MG63 (cell line): ENCODE measurements around the gene NPIPB9. TPM values are rescaled to one million over a fixed set of nuclear protein-coding genes. Genes with fewer than 3 reads are reported as not detected.
"Not testable (repeated sequence)": the region's sequence is repeated elsewhere in the genome, so short reads cannot be mapped to it uniquely, and the experiment has no call there.

Experiments used
- DNase-seq: peaks from one replicate; pipeline ENCODE4 v3.0.0-alpha.2; 2020
- H3K27me3 ChIP-seq: fragments of 250-450 bp; sonication (Bioruptor Pico); 2 replicates; pipeline ENCODE4 v1.5.1; 2020; ENCODE audit warnings: mild to moderate bottlenecking, moderate library complexity
- H3K36me3 ChIP-seq: fragments of 250-450 bp; sonication (Bioruptor Pico); 2 replicates; pipeline ENCODE4 v1.5.1; 2020; ENCODE audit warnings: mild to moderate bottlenecking, moderate library complexity
- H3K4me3 ChIP-seq: fragments of 250-450 bp; sonication (Bioruptor Pico); 2 replicates; pipeline ENCODE4 v1.5.1; 2020; ENCODE audit warnings: mild to moderate bottlenecking, moderate library complexity
- H3K9me3 ChIP-seq: fragments of 250-450 bp; sonication (Bioruptor Pico); 2 replicates; pipeline ENCODE4 v1.5.1; 2020; ENCODE audit warnings: mild to moderate bottlenecking, moderate library complexity
- total RNA-seq: library from RNA; depleted of rRNA; stranded (reverse); fragments of >200 nt; shearing (Covaris generic); gene quantifications from 2 replicates; pipeline ENCODE4 v1.2.3, GENCODE V29; 2014; ENCODE audit warnings: low replicate concordance; rRNA removed

NPIPB9 gene
- total RNA-seq, result 0.46 TPM in 1 of 2 replicates, not detected in the other

GRCh38 chr16:28751487-28751886 is at the start of gene NPIPB9:
NPIPB9 (plus strand) TSS chr16:28751787.
- H3K4me3 ChIP-seq, H3K36me3 ChIP-seq, DNase-seq, H3K9me3 ChIP-seq, H3K27me3 ChIP-seq: not testable (repeated sequence)

GRCh38 chr16:28704246-28704645 is 47.3 kb upstream of the NPIPB9 start:
- not testable (repeated sequence) for H3K4me3 ChIP-seq, H3K36me3 ChIP-seq, H3K27me3 ChIP-seq, DNase-seq, H3K9me3 ChIP-seq

- H3K27me3 ChIP-seq, H3K9me3 ChIP-seq, H3K4me3 ChIP-seq: not testable (repeated sequence)
Observed at GRCh38 chr16:28711220-28712083, 40.1 kb upstream of the NPIPB9 start, which contains the start of gene EIF3C. EIF3C (plus strand) TSS chr16:28711464; CDS start chr16:28711687, 223 bp downstream.

GRCh38 chr16:28722852-28723650 is 28.5 kb upstream of the NPIPB9 start:
- H3K27me3 ChIP-seq, DNase-seq, H3K36me3 ChIP-seq, H3K9me3 ChIP-seq, H3K4me3 ChIP-seq: not testable (repeated sequence)

More at GRCh38 chr16:28711220-28712083, 40.1 kb upstream of the NPIPB9 start, which contains the start of gene EIF3C:
- not testable (repeated sequence) for H3K36me3 ChIP-seq, DNase-seq

GRCh38 chr16:28731253-28731652 is 20.3 kb upstream of the NPIPB9 start:
- H3K9me3 ChIP-seq, DNase-seq, H3K4me3 ChIP-seq, H3K27me3 ChIP-seq, H3K36me3 ChIP-seq: not testable (repeated sequence)

DNA sequence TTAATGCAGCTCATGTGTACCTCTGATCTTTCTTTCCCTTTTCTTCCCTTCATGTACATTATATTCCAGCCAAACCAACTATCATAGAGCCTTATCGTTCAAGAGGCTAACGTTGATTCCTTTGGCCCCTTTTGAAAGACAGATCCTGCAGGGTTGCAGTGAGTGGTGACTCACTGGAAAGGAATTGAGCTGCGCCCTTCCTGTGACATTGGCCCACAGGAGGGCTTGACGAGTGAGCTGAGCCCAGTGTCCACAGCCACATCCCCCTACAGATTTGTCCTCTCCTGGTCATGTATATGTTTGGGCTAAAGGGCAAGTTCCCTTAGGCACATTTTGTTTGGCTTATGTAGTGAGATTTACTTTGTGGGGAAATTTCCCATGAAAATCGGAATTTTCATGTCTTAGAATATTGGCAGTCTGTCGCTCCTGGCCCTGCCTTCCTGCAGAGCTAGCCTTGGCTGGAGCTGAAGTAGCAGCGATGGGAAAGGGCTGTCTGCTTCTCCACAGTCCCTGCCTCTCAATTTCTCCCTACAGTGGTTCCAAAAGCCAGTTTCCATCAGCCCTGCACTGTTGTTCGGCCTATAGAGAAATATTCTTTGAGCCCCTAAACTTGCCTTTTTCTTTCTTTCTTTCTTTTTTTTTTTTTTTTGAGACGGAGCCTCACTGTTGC is 19.0 kb upstream of the NPIPB9 start:
- H3K9me3 ChIP-seq, DNase-seq, H3K27me3 ChIP-seq, H3K36me3 ChIP-seq, H3K4me3 ChIP-seq: not testable (repeated sequence)

GRCh38 chr16:28739787-28740186 is 11.8 kb upstream of the NPIPB9 start:
- H3K4me3 ChIP-seq, H3K27me3 ChIP-seq, H3K36me3 ChIP-seq, H3K9me3 ChIP-seq: not testable (repeated sequence)
- peak; percentile 12 for DNase-seq

GRCh38 chr16:28740631-28741030 is 11.0 kb upstream of the NPIPB9 start:
- DNase-seq, H3K27me3 ChIP-seq, H3K9me3 ChIP-seq, H3K4me3 ChIP-seq, H3K36me3 ChIP-seq: not testable (repeated sequence)

- H3K27me3 ChIP-seq, DNase-seq, H3K36me3 ChIP-seq: not testable (repeated sequence)
Observed at GRCh38 chr16:28741295-28741694, 10.3 kb upstream of the NPIPB9 start.

GRCh38 chr16:28746618-28747350 is 4.8 kb upstream of the NPIPB9 start:
- not testable (repeated sequence) for H3K4me3 ChIP-seq, H3K36me3 ChIP-seq, H3K27me3 ChIP-seq, H3K9me3 ChIP-seq, DNase-seq

More at GRCh38 chr16:28741295-28741694, 10.3 kb upstream of the NPIPB9 start:
- H3K4me3 ChIP-seq, H3K9me3 ChIP-seq: not testable (repeated sequence)

GRCh38 chr16:28749997-28750465 is 1.6 kb upstream of the NPIPB9 start:
- H3K9me3 ChIP-seq, H3K4me3 ChIP-seq, H3K36me3 ChIP-seq, H3K27me3 ChIP-seq: not testable (repeated sequence)
- peak; percentile 16 for DNase-seq

DNA sequence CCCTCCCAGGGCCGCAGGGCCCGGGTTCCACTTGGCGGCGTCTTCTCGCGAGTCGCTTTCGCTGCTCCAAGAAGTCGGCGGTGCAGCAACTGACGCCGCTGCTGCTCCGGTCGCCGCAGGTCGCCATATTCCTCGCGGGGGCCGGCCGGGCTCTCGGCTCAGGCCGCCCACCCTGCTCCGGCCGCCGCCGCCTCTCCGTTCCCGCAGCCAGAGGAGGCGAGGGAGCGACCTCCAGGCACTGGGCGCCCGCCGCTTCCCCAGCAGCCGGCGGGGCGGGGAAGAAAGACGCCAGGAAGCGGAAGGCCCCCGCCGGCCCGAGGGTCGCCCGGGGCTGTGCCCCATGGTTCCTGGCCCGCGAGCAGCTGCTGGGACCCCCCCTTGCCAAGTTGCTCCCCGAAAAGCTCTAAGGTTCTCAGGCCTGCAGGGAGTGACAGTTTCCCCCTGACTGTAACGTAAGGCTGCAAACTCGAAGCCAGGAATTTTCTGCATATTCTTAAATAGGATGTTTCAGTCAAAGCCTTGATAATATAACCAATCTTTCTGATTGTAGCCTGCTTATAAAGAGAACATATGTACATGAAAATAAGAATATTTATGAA is 1.0 kb upstream of the NPIPB9 start:
- H3K36me3 ChIP-seq, H3K9me3 ChIP-seq, H3K27me3 ChIP-seq, DNase-seq, H3K4me3 ChIP-seq: not testable (repeated sequence)

DNA sequence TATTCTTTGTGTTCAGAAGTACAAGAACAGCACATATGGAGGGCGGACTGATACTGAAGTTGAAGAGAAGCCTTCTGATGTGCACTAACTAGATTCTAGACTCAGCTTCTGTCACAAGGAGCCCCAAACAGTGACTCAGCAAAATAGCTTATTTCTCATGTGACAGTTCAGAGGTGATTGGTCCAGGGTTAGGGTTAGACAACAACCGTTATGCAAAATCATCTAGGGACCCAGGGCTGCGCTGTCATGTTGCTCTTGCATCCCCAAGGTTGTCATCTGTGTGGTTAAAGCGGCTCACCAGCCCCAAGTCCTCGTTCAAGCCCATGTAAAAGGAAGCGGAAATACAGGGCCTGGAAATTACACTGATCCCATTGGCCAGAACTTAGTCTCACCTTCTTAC is 30.1 kb downstream of the NPIPB9 start:
- not testable (repeated sequence) for H3K36me3 ChIP-seq, H3K4me3 ChIP-seq, H3K9me3 ChIP-seq, H3K27me3 ChIP-seq, DNase-seq

GRCh38 chr16:28782357-28782756 is 30.8 kb downstream of the NPIPB9 start:
- not testable (repeated sequence) for DNase-seq, H3K36me3 ChIP-seq, H3K27me3 ChIP-seq, H3K9me3 ChIP-seq, H3K4me3 ChIP-seq

- H3K9me3 ChIP-seq, H3K4me3 ChIP-seq, H3K27me3 ChIP-seq, H3K36me3 ChIP-seq: not testable (repeated sequence)
- peak; percentile 76 for DNase-seq
Observed at GRCh38 chr16:28802235-28803019, 50.8 kb downstream of the NPIPB9 start.
